K562 (cell line): ENCODE measurements around the gene OPCML. TPM values are rescaled to one million over a fixed set of nuclear protein-coding genes. Genes with fewer than 3 reads are reported as not detected.

Experiments
- HEY1 ChIP-seq: fragments of 250-450 bp; sonication (Bioruptor Pico); IDR thresholded peaks from 2 replicates; pipeline ENCODE4 v1.5.0; 2020; ENCODE audit warnings: mild to moderate bottlenecking, moderate library complexity, borderline replicate concordance
- MTF1 ChIP-seq: fragments of 250-450 bp; sonication (Bioruptor Pico); IDR thresholded peaks from 2 replicates; pipeline ENCODE4 v1.9.0; 2021; ENCODE audit warnings: moderate library complexity, mild to moderate bottlenecking, inconsistent platforms, borderline replicate concordance
- PRPF4 ChIP-seq: fragments of 200-400 bp; formaldehyde crosslinking; IDR thresholded peaks from one replicate; pipeline ENCODE4 v1.6.1; 2017; ENCODE audit warnings: low read length, low read depth, mild to moderate bottlenecking; ENCODE audit not compliant: insufficient read depth, poor library complexity, severe bottlenecking
- polyA plus RNA-seq, 8 experiments: library from polyadenylated mRNA; depleted of rRNA in 4 of 8; stranded (reverse) in 5 of 8; unstranded in 3 of 8; fragments of >200 nt; fragmentation: Nextera tagmentation in 2 of 8; fragmentation: Illumina TruSeq in 1 of 8; extraction: Ambion mirVana in 2 of 8; extraction: Trizol in 1 of 8; gene quantifications; 2 replicates each; pipeline versions ENCODE4 v1.2.1 to v1.2.3, GENCODE V29; 2011 to 2014; ENCODE audit warnings: inconsistent platforms in 1 of 8, missing spikeins in 1 of 8
- total RNA-seq, 7 experiments: library from RNA; depleted of rRNA in 6 of 7; stranded (reverse); fragments of >200 nt in 6 of 7; fragmentation: Illumina TruSeq in 2 of 7; extraction: Trizol in 2 of 7; gene quantifications; 2 replicates each; pipeline versions ENCODE4 v1.2.1 to v1.2.3, GENCODE V29; 2011 to 2021; ENCODE audit warnings: low replicate concordance in 1 of 7
- TF ChIP-seq, protein P1 (sequence below): fragments of 450-650 bp; IDR thresholded peaks from 2 replicates; pipeline ENCODE4 v1.6.1; 2016; ENCODE audit warnings: low read depth
- TF ChIP-seq, protein P2 (sequence below): sonication (generic); formaldehyde crosslinking; IDR thresholded peaks from 2 replicates; pipeline ENCODE4 v1.8.1; 2022; ENCODE audit warnings: missing genetic modification reagents

OPCML gene
- total and polyA plus RNA-seq, 9 of the 15 experiments (the other 6 are each of a cell fraction or from before 2014, with no cell fraction given): not detected

DNA sequence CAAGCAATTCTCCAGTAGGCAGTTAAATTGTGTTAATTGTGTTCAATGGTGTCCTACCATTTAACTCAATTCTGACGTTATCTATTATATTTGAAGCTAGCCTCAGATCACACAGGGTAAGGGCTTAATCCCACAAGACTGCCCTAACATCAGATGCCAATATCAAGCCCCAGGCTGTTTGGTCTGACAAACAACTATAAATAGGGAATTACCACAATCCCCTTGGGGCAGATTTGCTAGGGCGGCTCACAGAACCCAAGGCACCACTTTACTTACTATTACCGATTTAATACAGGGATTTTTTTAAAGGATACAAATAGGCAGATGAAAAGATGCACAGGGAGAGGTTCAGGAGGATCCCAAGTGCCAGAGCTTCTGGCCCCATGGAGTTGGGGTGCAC is 678.4 kb downstream of the OPCML start (continued):
- TF ChIP-seq, protein P1, sequence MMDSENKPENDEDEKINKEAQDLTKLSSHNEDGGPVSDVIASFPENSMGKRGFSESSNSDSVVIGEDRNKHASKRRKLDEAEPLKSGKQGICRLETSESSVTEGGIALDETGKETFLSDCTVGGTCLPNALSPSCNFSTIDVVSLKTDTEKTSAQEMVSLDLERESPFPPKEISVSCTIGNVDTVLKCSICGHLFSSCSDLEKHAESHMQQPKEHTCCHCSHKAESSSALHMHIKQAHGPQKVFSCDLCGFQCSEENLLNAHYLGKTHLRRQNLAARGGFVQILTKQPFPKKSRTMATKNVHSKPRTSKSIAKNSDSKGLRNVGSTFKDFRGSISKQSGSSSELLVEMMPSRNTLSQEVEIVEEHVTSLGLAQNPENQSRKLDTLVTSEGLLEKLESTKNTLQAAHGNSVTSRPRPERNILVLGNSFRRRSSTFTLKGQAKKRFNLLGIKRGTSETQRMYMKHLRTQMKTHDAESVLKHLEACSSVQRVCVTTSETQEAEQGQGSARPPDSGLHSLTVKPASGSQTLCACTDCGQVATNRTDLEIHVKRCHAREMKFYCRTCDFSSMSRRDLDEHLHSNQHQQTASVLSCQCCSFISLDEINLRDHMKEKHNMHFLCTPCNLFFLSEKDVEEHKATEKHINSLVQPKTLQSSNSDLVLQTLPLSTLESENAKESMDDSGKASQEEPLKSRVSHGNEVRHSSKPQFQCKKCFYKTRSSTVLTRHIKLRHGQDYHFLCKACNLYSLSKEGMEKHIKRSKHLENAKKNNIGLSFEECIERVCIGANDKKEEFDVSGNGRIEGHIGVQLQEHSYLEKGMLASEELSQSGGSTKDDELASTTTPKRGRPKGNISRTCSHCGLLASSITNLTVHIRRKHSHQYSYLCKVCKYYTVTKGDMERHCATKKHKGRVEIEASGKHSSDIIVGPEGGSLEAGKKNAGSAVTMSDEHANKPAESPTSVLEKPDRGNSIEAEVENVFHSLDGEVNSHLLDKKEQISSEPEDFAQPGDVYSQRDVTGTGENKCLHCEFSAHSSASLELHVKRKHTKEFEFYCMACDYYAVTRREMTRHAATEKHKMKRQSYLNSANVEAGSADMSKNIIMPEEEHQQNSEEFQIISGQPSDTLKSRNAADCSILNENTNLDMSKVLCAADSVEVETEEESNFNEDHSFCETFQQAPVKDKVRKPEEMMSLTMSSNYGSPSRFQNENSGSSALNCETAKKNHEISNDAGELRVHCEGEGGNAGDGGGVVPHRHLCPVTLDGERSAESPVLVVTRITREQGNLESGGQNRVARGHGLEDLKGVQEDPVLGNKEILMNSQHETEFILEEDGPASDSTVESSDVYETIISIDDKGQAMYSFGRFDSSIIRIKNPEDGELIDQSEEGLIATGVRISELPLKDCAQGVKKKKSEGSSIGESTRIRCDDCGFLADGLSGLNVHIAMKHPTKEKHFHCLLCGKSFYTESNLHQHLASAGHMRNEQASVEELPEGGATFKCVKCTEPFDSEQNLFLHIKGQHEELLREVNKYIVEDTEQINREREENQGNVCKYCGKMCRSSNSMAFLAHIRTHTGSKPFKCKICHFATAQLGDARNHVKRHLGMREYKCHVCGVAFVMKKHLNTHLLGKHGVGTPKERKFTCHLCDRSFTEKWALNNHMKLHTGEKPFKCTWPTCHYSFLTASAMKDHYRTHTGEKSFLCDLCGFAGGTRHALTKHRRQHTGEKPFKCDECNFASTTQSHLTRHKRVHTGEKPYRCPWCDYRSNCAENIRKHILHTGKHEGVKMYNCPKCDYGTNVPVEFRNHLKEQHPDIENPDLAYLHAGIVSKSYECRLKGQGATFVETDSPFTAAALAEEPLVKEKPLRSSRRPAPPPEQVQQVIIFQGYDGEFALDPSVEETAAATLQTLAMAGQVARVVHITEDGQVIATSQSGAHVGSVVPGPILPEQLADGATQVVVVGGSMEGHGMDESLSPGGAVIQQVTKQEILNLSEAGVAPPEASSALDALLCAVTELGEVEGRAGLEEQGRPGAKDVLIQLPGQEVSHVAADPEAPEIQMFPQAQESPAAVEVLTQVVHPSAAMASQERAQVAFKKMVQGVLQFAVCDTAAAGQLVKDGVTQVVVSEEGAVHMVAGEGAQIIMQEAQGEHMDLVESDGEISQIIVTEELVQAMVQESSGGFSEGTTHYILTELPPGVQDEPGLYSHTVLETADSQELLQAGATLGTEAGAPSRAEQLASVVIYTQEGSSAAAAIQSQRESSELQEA: no peak
- TF ChIP-seq, protein P2, sequence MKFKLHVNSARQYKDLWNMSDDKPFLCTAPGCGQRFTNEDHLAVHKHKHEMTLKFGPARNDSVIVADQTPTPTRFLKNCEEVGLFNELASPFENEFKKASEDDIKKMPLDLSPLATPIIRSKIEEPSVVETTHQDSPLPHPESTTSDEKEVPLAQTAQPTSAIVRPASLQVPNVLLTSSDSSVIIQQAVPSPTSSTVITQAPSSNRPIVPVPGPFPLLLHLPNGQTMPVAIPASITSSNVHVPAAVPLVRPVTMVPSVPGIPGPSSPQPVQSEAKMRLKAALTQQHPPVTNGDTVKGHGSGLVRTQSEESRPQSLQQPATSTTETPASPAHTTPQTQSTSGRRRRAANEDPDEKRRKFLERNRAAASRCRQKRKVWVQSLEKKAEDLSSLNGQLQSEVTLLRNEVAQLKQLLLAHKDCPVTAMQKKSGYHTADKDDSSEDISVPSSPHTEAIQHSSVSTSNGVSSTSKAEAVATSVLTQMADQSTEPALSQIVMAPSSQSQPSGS (CRISPR knock-in tag): no peak
- no peak for TF ChIP-seq MTF1 (CRISPR knock-in tag)
- no peak for TF ChIP-seq HEY1 (CRISPR knock-in tag)
- no peak for TF ChIP-seq PRPF4
